K562 treated with DMSO at 1 percent for 4 hours (cell line): ENCODE data around the gene GPR68. TPM values are rescaled to one million over a fixed set of nuclear protein-coding genes. Genes with fewer than 3 reads are reported as not detected.

Experiments used
- total RNA-seq: library from RNA; unstranded; fragments of 300-600 nt; gene quantifications from 2 replicates; pipeline ENCODE4 v1.2.3, GENCODE V29; 2022; ENCODE audit not compliant: insufficient read depth

The GPR68 gene, protein sequence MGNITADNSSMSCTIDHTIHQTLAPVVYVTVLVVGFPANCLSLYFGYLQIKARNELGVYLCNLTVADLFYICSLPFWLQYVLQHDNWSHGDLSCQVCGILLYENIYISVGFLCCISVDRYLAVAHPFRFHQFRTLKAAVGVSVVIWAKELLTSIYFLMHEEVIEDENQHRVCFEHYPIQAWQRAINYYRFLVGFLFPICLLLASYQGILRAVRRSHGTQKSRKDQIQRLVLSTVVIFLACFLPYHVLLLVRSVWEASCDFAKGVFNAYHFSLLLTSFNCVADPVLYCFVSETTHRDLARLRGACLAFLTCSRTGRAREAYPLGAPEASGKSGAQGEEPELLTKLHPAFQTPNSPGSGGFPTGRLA
- total RNA-seq: 8.4 and 13.0 TPM in 2 replicates

GRCh38 chr14:91244501-91244901, at the start of gene GPR68:
TSS of gene GPR68 (minus strand) at chr14:91244704. CDS start at chr14:91235050, 9,654 bp downstream.

Other genes starting within 250 kb of the GPR68 start
- 3.1 and 3.7 TPM in 2 replicates for gene RPS6KA5, start 184.1 kb downstream of the GPR68 start, total RNA-seq
- gene DGLUCY, start 130.6 kb downstream of the GPR68 start, total RNA-seq: 11.6 and 14.9 TPM in 2 replicates
- 6.6 and 7.3 TPM in 2 replicates for gene CCDC88C, start 173.1 kb upstream of the GPR68 start, total RNA-seq